ENCODE results near the gene RALBP1.

DNA sequence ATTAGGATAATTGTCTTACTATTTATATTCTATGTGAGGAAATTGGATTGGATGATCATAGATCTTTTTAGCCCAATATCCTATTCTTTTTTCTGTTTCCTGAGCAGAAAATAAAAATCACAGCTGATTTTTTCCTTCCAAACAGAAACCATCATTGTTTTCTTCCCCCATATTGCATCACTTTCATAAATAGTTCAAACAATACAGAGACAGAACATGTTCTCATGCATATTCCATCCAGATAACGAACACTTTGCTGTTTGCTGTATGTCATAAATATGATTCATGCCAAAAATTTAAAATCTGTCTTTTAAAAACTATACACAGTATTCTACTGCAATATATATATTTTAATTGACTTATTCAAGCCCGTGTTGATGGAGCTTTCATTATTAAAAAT, 22.0 kb upstream of the RALBP1 start:
- TF ChIP-seq, protein P1, sequence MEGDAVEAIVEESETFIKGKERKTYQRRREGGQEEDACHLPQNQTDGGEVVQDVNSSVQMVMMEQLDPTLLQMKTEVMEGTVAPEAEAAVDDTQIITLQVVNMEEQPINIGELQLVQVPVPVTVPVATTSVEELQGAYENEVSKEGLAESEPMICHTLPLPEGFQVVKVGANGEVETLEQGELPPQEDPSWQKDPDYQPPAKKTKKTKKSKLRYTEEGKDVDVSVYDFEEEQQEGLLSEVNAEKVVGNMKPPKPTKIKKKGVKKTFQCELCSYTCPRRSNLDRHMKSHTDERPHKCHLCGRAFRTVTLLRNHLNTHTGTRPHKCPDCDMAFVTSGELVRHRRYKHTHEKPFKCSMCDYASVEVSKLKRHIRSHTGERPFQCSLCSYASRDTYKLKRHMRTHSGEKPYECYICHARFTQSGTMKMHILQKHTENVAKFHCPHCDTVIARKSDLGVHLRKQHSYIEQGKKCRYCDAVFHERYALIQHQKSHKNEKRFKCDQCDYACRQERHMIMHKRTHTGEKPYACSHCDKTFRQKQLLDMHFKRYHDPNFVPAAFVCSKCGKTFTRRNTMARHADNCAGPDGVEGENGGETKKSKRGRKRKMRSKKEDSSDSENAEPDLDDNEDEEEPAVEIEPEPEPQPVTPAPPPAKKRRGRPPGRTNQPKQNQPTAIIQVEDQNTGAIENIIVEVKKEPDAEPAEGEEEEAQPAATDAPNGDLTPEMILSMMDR (IDR thresholded peaks at IDR 0.05), result no peak
- no peak for TF ChIP-seq POLR2AphosphoS5 (IDR thresholded peaks at IDR 0.05)
